Body of pancreas (tissue), 4 donors: ENCODE data around the gene HS3ST6. TPM values are rescaled to one million over a fixed set of nuclear protein-coding genes. Genes with fewer than 3 reads are reported as not detected.

Experiments used
- ATAC-seq: fragments of 150-250 bp; one replicate; pipeline ENCODE4 v1.9.1; 2016
- DNase-seq, 4 donors: peaks; one replicate each; pipeline ENCODE4 v3.0.0-alpha.2; 2019
- H3K27ac ChIP-seq, 4 donors: fragments of 200-600 bp; sonication (generic); 1 replicate in 3 of 4; 2 replicates in 1 of 4; pipeline versions ENCODE4 v1.5.1 to v1.6.1; 2016 to 2019; ENCODE audit warnings: mild to moderate bottlenecking in 1 of 4, mixed read lengths in 1 of 4, moderate library complexity in 1 of 4
- H3K27me3 ChIP-seq, 2 donors: fragments of 200-600 bp; sonication (generic); one replicate each; pipeline ENCODE4 v1.6.0; 2016; ENCODE audit warnings: mild to moderate bottlenecking in 1 of 2
- H3K36me3 ChIP-seq, 2 donors: fragments of 200-600 bp; sonication (generic); replicated peaks in 1 of 2; 2 replicates each; pipeline ENCODE4 v1.5.1; 2016; ENCODE audit warnings: low read depth in 2 of 2; ENCODE audit not compliant: insufficient read depth in 1 of 2
- H3K4me1 ChIP-seq: fragments of 200-600 bp; sonication (generic); one replicate; pipeline ENCODE4 v1.6.0; 2016
- H3K4me3 ChIP-seq, 2 donors: fragments of 200-600 bp; sonication (generic); 1 replicate in 1 of 2; 2 replicates in 1 of 2; pipeline ENCODE4 v1.5.1; 2016 to 2019
- H3K9me3 ChIP-seq, 3 donors: fragments of 200-600 bp; sonication (generic); 1 replicate in 2 of 3; 2 replicates in 1 of 3; pipeline ENCODE4 v1.5.1; 2016
- CTCF ChIP-seq, 7 experiments: fragments of 450-650 bp in 4 of 7; fragments of 200-600 bp in 3 of 7; sonication (generic) in 3 of 7; IDR thresholded peaks; one replicate each; pipeline ENCODE4 v1.5.1; 2016 to 2019; ENCODE audit warnings: antibody characterized with exemption in 7 of 7
- POLR2A ChIP-seq, 3 donors: fragments of 450-650 bp; IDR thresholded peaks; one replicate each; pipeline ENCODE4 v1.6.1; 2016; ENCODE audit warnings: antibody characterized with exemption in 3 of 3, mild to moderate bottlenecking in 2 of 3
- WGBS, 2 donors: methylation state at CpG; one replicate each; pipeline ENCODE4 v1.1.5; 2017; 5-methylcytosine and 5-hydroxymethylcytosine counted together
- intact Hi-C: fragments of 100-400 bp; cut with DNase I; formaldehyde crosslinking; loops from one replicate; pipeline ENCODE4 v1.15.1; 2023
- total RNA-seq, 2 donors: library from RNA; depleted of rRNA; stranded (reverse); fragments of >200 nt; gene quantifications; one replicate each; pipeline ENCODE4 v1.1.0, GENCODE V29; 2016

The HS3ST6 gene
- total RNA-seq, 2 donors from 2014 or later = not detected

GRCh38 chr16:1895949-1896675 lies 22.1 kb downstream of the HS3ST6 start:
- 61 to 72% methylated on average over 8 to 27 of the region's 27 CpGs for WGBS, 2 donors
- ATAC-seq (no peak), DNase-seq (no peak)
- H3K4me1 ChIP-seq = peaks cover 13% of the 10 kb centered on the region
- H3K36me3 ChIP-seq = no peaks in the 10 kb centered on the region
- TF ChIP-seq POLR2A (IDR thresholded peaks at IDR 0.05) (no peak), CTCF (IDR thresholded peaks at IDR 0.05) (no peak)
- H3K4me3 ChIP-seq = no peak overlapping the region
- no peak overlapping the region for H3K27ac ChIP-seq
- no peaks in the 10 kb centered on the region for H3K27me3 ChIP-seq
- no peaks in the 10 kb centered on the region for H3K9me3 ChIP-seq
- intact Hi-C loops = no loop called here

GRCh38 chr16:1895068-1895467 lies 23.1 kb downstream of the HS3ST6 start:
- peaks cover 4% of the 10 kb centered on the region for H3K4me1 ChIP-seq
- TF ChIP-seq POLR2A (IDR thresholded peaks at IDR 0.05) (no peak), CTCF (IDR thresholded peaks at IDR 0.05) (no peak)
- intact Hi-C loops = no loop called here
- H3K36me3 ChIP-seq = no peaks in the 10 kb centered on the region
- H3K9me3 ChIP-seq = no peaks in the 10 kb centered on the region
- DNase-seq (no peak), ATAC-seq (no peak)
- H3K27ac ChIP-seq = no peak overlapping the region
- no peak overlapping the region for H3K4me3 ChIP-seq
- WGBS, 2 donors = 86 to 90% methylated on average over 5 of the region's 5 CpGs
- H3K27me3 ChIP-seq = peaks cover 0 to 3% of the 10 kb centered on the region in 2 donors

- H3K27me3 ChIP-seq = peaks cover 0 to 10% of the 10 kb centered on the region in 2 donors
- H3K4me3 ChIP-seq = no peak overlapping the region
- no peaks in the 10 kb centered on the region for H3K9me3 ChIP-seq
- TF ChIP-seq POLR2A (IDR thresholded peaks at IDR 0.05) (no peak), CTCF (IDR thresholded peaks at IDR 0.05) (no peak)
- no peak overlapping the region for H3K27ac ChIP-seq
- intact Hi-C loops = no loop called here
- no peak for ATAC-seq
- H3K4me1 ChIP-seq = no peaks in the 10 kb centered on the region
- WGBS, 2 donors = 19 to 21% methylated on average over 4 of the region's 4 CpGs
- no peak for DNase-seq
- no peaks in the 10 kb centered on the region for H3K36me3 ChIP-seq
Measured at GRCh38 chr16:1890708-1891050, 27.5 kb downstream of the HS3ST6 start.

GRCh38 chr16:1890024-1890707 lies 28.0 kb downstream of the HS3ST6 start:
- Histone ChIP-seq H3K36me3 (no peaks in the 10 kb centered on the region), H3K27me3 (peaks cover 0 to 10% of the 10 kb centered on the region in 2 donors), H3K4me3 (no peak overlapping the region), H3K4me1 (no peaks in the 10 kb centered on the region), H3K9me3 (no peaks in the 10 kb centered on the region), H3K27ac (no peak overlapping the region)
- TF ChIP-seq CTCF (IDR thresholded peaks at IDR 0.05) = no peak
- no peak for TF ChIP-seq POLR2A (IDR thresholded peaks at IDR 0.05)
- no peak for ATAC-seq
- no peak for DNase-seq
- WGBS, 2 donors = 28 to 42% methylated on average over 10 to 16 of the region's 16 CpGs
- intact Hi-C loops = no loop called here
